AG09319 (cell line): ENCODE data around the gene PRKCD.
A peak's percentile ranks its signal among the peaks of the same experiment; 100 is the strongest.

Experiments
- DNase-seq: peaks from one replicate; pipeline ENCODE4 v3.0.0-alpha.2; 2010; ENCODE audit warnings: low read depth; ENCODE audit errors: extremely low read depth
- TF ChIP-seq, protein P1 (sequence below): IDR thresholded peaks from 2 replicates; pipeline ENCODE4 v1.5.1; 2011; ENCODE audit warnings: low read depth, mild to moderate bottlenecking, inconsistent platforms, low read length, moderate library complexity

Gene PRKCD

DNA sequence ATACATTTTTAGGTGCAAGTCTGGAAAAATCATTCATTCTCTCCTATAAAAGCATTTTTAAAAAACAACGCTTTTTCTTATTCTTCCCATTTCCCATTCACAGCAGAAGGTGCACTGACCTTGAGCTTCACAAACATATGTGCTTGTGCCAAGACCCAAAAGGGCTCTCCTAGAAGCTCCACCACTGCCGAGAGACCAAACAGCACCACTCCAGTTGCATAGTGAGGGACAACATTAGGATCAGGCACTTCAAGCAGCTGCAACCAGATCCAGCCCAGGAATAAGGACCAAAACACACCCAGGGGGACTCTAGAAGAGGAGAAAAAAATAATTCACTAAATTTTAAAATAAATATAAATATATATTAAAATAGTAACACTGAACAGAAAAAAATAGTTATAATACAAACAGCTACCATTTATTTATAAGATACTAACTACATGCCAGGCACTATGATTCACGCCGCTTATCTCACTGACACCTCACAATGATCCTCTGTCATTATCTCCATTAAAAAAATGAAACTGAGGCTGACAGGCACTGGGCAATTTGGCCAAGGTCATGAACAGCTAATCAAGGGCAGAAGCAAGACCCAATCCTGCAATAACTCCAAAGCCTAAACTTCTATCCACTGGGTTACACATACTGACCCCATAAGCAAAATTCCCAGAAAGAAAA is 38.6 kb upstream of the PRKCD start:
- no peak for DNase-seq
- TF ChIP-seq, protein P1, sequence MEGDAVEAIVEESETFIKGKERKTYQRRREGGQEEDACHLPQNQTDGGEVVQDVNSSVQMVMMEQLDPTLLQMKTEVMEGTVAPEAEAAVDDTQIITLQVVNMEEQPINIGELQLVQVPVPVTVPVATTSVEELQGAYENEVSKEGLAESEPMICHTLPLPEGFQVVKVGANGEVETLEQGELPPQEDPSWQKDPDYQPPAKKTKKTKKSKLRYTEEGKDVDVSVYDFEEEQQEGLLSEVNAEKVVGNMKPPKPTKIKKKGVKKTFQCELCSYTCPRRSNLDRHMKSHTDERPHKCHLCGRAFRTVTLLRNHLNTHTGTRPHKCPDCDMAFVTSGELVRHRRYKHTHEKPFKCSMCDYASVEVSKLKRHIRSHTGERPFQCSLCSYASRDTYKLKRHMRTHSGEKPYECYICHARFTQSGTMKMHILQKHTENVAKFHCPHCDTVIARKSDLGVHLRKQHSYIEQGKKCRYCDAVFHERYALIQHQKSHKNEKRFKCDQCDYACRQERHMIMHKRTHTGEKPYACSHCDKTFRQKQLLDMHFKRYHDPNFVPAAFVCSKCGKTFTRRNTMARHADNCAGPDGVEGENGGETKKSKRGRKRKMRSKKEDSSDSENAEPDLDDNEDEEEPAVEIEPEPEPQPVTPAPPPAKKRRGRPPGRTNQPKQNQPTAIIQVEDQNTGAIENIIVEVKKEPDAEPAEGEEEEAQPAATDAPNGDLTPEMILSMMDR = no peak

DNA sequence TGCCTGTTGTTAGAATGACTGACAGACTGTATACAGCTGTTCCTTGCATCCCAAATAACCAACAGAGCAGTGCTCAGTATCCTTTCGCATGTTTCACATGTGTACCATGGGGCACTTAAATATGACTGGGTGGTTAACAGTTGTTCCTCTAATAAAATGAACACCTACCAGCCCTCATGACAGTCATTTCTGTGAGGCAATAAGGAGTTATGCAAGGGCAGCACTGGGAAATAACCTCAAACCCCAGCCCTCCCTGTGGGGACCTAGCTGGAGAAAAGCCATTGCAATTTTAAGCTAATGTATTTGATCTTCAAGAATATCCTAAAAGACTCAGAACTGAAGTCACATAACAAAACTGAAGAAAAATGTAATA is 38.1 kb upstream of the PRKCD start:
- DNase-seq = no peak
- TF ChIP-seq, protein P1 = no peak

DNA sequence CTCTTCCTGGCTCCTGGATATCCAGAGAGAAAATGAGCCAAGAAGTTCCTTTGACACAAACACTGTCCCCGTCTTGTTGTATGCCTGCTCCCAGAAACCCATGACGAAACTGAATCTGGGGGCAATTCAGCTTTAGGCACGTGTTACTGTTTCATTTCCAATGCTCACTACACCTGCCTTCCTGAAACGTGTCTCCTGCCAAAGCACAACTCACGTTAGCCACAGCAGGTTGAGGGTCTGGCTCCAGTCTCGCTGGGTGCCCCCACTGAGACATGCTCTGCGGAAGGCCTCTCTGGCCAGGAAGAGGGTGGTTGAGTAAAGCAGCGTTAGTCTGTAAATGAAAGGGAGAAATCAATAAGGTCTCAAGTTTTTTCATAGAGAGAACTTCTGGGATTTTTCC is 37.5 kb upstream of the PRKCD start:
- TF ChIP-seq, protein P1 = no peak

DNA sequence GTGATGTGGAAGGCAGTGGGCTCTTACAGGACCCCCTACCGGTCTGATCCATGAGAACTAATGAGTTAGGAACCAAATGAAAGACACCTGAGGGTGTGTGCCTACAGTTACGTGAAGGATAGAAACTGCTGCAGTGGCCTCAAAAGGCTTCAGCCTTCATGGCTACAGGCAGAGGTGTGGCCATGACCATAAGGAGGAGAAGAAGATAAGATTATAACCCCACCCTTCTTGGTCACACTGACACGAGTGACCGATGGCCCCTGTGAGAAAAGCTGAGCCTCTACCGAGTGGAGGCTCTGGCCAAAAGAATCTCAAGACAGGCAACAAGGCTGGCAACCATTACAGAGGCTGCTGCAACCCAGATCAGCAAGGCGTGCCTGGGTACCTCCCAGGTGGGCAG is 37.1 kb upstream of the PRKCD start:
- no peak for DNase-seq
- TF ChIP-seq, protein P1 = no peak

More for the DNA sequence above, 37.5 kb upstream of the PRKCD start:
- DNase-seq = no peak

DNA sequence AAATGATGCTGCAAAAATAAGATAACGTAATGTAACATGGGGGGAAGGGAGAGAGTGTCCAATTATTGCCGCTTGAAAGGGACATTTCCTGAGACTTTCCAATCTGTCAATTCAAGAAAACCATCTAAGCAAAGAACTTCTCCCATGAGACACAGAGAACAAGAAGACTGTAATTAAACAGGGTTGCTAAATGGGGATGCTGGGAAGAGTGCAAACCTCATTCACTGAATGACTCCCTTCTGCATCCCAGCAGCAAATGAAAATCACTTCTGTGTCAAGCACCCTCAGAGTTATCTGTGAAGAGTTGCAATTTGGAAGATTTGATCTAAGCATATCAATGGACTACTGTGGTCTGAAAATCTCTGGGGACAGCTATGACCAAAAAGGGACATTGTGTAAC is 34.4 kb upstream of the PRKCD start:
- DNase-seq = no peak
- TF ChIP-seq, protein P1 = no peak

DNA sequence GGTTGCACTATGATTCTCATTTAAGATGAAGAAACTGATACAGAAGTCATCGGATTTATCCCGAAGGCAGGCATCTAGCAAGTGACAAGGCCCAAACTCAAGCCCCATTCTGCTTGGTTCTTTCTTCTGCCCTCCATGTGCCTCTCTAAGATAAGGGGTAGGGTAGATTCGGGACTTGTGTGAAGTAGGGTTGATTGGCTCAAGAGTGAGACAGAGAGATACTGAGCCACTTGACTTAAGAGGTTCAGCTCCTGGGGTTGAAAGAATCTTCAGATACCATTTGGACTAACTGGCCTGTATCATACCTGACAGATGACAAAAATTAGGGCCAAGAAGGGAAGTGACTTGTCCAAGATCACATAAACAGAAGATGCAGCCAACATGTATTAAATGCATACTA is 31.7 kb upstream of the PRKCD start:
- DNase-seq = no peak
- TF ChIP-seq, protein P1 = no peak

DNA sequence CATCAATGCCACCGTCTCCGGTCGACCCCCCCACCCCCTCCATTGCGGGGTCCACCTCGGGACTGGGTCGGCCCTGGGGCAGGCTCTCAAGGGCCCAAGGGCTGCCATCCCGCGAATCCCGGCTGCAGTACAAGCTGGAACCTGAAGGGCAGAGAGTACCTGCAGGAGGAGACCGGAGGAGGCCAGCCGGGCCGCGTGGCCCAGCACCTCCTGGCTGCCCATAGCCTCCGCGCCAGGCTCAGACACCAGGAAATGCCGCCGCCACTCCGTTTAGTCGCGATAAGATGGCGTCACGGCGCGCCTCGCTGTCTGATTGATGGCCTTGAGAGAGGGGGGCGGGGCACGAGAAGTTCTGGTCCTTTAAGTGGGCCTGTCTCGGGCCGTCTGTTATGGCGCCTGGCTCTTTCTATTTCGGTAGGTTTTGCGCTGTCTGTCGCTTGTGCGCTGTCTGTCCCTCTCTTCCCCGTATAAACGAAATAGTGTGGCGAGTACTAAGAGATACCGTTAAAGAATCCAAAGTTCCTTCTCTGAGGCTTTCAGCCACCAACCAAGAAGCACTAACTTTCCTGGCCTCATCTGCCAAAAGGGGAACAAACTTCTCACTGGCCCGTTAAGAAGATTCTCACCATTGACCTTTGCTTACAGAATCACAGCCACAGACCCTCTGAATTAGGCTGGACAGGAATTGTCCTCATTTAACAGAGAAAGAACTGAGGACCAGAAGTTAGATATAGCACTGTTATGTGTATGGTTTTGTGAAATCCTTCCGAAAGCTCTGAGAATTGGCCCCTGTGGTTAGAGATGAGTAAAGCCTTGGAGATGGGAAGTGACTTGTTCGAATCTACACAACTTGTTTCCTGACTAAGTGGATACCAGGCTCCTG is 30.6 kb upstream of the PRKCD start, which contains the start of gene RFT1:
RFT1 (minus strand) TSS at position 257 of the 883 bp plus-strand sequence; CDS start at position 222, 35 bp downstream.
- peak; percentile 89 for DNase-seq
- TF ChIP-seq, protein P1 = no peak; the same call in none of the 2 replicates
